ENCODE results near the gene BICD1.
A peak's percentile ranks its signal among the peaks of the same experiment; 100 is the strongest.
"Not testable (repeated sequence)": the region's sequence is repeated elsewhere in the genome, so short reads cannot be mapped to it uniquely, and the experiment has no call there.

BICD1 gene

DNA sequence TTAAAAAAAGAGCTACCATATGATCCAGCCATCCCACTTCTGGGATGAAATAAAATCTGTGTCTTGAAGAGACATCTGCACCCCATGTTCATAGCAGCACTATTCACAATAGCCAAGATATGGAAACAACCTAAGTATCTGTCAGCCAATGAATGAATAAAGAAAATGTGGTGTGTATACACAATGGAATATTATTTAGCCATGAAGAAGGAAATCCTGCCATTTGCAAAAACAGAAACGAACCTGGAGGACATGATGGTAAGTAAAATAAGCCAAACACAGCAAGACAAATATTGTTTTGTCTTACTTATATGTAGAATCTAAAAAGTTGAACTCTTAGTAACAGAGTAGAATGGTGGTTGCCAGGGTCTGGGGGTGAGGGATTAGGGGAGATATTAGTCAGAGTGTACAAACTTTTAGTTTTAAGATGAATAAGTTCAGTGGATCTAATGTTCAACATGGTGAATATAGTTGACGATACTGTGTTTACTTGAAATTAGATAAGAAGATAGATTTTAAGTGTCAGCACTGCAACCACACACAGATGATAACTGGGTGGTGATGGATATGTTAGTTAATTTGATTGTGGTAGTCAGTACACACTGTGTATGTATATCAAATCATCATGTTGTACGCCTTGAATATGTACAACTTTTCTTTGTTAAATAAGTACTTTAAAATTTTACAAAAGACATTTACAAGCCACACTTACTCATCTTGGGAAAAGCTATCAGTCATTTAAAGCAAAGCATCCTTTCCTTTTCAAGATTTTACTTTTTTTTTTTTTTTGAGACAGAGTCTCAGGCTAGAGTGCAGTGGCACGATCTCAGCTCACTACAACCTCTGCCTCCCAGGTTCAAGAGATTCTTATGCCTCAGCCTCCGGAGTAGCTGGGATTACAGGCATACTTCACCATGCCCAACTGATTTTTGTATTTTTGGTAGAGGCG is 89.9 kb downstream of the BICD1 start:
- no peak for DNase-seq (ENCODE audit: low read depth)

GRCh38 chr12:32197421-32197820 is 90.8 kb downstream of the BICD1 start:
- DNase-seq (ENCODE audit: low read depth) = no peak

DNA sequence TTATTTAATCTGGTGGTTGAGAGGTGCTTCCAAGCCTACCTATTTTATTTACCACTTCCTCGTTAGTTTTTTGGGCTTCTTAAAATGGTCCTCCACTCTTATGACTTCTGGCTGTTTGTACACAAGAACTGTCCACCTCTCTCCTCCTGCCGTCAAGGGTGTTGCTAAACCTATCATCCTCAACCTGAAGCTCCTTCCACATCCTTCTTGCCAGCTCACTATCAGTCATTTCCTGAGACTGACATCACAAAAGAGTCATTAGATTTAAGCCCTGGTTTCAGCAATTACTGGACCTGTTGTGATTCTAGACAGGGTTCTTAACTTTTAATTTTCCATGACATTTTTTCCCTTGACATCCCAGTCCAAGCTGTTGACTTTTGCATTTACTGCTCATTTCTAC is 91.9 kb downstream of the BICD1 start:
- DNase-seq (ENCODE audit: low read depth) = no peak

- DNase-seq (ENCODE audit: low read depth) = no peak
Measured at GRCh38 chr12:32201096-32201495, 94.4 kb downstream of the BICD1 start.

GRCh38 chr12:32201976-32202375 is 95.3 kb downstream of the BICD1 start:
- DNase-seq (ENCODE audit: low read depth) = no peak

GRCh38 chr12:32205731-32206130 is 99.1 kb downstream of the BICD1 start:
- DNase-seq (ENCODE audit: low read depth) = no peak

GRCh38 chr12:32208355-32208754 is 101.7 kb downstream of the BICD1 start:
- no peak for DNase-seq (ENCODE audit: low read depth)

DNA sequence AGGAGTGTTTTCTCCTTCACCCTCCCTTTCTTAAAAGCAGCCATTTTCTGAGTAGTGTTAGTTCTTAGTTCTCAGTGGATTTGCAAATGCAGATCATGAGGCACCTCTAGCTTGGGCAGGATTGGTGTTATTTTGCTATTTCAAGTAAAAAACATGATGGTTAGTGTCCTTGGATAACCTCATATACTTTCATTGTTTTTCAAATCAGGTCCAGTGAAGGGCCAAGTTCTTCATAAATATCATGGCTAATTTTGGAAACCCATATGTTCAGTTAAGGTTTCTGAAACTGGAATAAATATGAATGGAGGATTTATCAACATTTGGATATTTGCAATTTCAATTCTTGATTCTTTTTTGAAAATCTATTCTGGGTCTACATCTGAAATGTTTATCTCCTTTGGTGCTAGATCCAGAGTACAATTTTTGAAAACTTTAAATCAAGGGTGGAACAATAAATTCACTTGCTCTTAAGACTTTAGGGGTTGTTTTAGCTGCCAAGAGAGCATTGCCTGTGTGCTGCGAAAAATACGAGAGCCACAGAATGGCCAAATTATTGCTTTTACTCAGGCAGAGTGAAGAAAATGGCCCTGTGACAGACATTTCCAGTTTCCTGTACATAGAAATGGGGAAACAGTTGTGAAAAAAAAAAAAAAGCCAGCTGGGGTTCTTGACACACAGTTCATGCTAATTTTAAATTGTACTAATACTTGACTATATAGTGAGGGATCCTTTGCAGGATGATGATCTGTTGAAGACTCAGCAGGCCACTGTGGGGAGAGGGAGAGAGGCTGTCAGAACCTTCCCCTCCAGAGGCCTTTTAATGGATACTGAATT is 104.6 kb downstream of the BICD1 start:
- no peak for DNase-seq (ENCODE audit: low read depth)

DNA sequence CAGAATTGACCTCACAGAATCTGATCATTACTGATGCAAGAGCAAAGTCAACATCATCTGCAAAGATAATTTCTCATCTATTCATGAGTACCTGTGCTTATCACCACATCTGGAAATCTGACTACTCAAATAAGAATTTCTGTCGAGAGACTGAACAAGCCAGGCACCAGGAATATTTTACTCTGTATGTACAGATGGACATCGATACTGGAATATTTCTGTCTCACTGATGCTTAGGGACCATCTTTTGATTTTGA is 105.2 kb downstream of the BICD1 start:
- no peak for DNase-seq (ENCODE audit: low read depth)

DNA sequence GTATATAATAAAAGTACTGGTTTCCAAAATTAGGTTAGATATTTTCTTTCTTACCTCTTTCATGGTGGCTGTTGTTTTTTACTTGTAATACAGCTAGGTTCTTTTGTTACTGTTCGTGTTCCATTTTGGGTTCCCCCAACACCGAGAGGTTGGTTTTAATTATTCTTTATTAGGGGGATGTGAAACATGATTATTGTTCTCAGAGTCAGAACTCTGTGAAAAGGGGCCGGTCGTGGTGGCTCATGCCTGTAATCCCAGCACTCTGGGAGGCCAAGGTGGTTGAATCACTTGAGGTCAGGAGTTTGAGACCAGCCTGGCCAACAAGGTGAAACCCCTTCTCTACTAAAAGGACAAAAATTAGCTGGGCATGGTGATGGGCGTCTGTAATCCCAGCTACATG is 108.1 kb downstream of the BICD1 start:
- no peak for DNase-seq (ENCODE audit: low read depth)

GRCh38 chr12:32217354-32218310 is 111.0 kb downstream of the BICD1 start:
- peak; percentile 51 for DNase-seq (ENCODE audit: low read depth)

- DNase-seq (ENCODE audit: low read depth) = no peak
Measured at GRCh38 chr12:32223941-32224340, 117.3 kb downstream of the BICD1 start.

GRCh38 chr12:32226768-32227167 is 120.1 kb downstream of the BICD1 start:
- DNase-seq (ENCODE audit: low read depth) = no peak

DNA sequence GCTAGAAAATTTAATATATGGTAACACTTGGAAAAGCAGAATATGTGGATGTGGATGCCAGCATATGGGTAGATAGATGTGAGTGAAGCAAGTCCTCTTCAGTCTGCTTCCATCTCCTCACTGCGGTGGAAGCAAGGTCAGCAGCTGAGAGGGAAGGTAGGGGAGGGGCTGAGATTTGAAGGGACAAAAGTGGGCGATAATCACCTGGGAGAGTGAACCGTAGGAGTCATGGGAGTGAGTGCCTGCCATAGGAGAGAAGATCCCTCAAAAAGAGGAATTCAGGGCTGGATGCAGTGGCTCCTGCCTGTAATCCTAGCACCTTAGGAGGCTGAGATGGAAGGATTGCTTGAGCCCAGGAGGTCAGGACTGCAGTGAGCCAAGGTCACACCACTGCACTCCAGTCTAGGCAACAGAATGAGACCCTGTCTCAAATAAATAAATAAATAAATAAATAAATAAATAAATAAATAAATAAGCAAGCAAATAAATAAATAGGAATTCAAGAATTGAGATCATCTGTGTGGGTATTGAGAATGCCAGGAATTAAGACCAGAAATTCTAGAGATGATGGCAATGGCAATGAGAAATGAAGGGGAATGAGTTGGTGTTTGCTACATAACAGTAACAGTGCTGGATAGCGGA is 123.4 kb downstream of the BICD1 start:
- no peak for DNase-seq (ENCODE audit: low read depth)

GRCh38 chr12:32230613-32230993 is 124.0 kb downstream of the BICD1 start:
- DNase-seq (ENCODE audit: low read depth) = no peak

- not testable (repeated sequence) for DNase-seq (ENCODE audit: low read depth)
Measured at GRCh38 chr12:32231361-32231760, 124.7 kb downstream of the BICD1 start.

- DNase-seq (ENCODE audit: low read depth) = no peak
Measured at GRCh38 chr12:32233568-32233967, 126.9 kb downstream of the BICD1 start.

DNA sequence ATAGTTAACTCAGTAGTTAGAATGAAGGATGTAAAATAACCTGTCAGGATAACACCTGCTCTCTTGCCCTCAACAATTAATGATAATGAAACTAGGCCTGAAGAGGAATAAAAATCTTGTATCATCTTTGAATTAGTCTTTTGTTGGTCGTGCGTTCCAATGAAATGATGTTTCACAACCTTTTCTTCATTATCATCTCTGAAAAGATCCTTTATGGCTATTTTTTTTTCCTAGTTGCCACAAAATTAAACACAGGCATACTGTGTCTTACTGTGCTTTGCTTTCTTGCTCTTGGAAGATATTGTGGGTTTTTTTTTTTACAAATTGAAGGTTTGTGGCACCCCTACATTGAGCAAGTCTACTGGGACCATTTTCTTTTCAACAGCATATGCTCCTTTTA is 128.6 kb downstream of the BICD1 start:
- DNase-seq (ENCODE audit: low read depth) = no peak

DNA sequence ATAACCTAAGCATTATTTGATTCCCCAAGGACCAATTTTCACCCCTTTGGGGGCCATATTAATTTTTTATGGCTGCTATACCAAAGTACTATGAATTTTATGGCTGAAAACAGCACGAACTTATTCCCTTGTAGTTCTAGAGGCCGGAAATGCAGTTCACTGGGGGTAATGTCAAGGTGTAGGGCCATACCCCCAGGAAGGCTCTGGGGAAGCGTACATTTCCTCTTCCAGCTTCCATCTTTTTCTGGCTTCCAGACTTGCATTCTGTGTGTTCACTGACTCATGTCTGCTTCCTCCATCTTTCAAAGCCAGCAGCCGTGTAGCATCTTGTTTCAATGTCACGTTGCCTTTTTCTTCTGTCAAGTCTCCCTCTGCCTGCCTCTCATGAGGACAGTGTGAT is 133.5 kb downstream of the BICD1 start:
- no peak for DNase-seq (ENCODE audit: low read depth)

- DNase-seq (ENCODE audit: low read depth) = no peak
Measured at GRCh38 chr12:32240831-32241230, 134.2 kb downstream of the BICD1 start.

DNA sequence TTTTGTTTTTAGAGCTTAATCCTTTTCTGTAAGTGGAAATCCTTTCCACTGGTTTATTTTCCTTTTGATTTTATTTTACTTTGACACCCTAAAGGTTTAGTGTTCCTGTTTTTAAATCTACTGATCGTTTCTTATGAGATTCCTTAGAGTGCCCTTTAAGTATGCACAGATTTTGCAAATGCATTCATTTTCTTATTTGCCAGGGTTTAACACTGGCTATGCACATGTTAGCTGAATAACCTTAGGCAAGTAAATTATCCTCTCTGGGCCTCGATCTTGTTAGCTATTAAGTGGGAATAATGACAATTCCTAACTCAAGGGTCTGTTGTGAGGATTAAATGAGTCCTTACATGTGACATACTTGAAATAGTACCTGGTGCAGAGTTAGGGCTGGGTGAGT is 136.0 kb downstream of the BICD1 start:
- DNase-seq (ENCODE audit: low read depth) = no peak

All from fibroblast of gingiva (primary cell).